ENCODE measurements around the gene MMS22L.

Gene MMS22L

DNA sequence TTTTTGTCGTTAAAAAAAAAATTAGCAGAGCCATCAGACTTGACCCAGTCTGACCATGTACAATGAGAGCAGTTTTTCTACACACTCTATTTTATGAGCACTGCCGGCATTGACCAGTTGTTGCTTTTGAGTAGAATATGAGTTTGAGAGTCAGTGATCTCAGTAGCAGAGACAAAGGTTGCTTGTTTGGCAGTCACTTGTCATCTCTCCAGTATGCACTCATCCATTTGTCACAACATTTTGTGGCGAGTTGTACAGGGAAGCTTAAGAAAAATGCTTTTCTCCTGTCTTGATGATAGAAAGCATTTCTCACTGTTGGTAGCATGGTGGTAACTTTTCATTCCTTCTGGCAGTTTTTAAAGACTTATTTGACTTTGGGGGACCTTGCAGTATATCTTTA lies 159.9 kb downstream of the MMS22L start:
- Mint-ChIP-seq H3K27me3 (ENCODE audit: low read depth) (peaks cover 7% of the 10 kb centered on the region), H3K4me3 (no peak overlapping the region), H3K36me3 (ENCODE audit: low read depth) (no peaks in the 10 kb centered on the region), H3K4me1 (peaks cover 15% of the 10 kb centered on the region), H3K9me3 (peaks cover 6% of the 10 kb centered on the region), H3K27ac (no peak overlapping the region)
- TF ChIP-seq, protein P1, sequence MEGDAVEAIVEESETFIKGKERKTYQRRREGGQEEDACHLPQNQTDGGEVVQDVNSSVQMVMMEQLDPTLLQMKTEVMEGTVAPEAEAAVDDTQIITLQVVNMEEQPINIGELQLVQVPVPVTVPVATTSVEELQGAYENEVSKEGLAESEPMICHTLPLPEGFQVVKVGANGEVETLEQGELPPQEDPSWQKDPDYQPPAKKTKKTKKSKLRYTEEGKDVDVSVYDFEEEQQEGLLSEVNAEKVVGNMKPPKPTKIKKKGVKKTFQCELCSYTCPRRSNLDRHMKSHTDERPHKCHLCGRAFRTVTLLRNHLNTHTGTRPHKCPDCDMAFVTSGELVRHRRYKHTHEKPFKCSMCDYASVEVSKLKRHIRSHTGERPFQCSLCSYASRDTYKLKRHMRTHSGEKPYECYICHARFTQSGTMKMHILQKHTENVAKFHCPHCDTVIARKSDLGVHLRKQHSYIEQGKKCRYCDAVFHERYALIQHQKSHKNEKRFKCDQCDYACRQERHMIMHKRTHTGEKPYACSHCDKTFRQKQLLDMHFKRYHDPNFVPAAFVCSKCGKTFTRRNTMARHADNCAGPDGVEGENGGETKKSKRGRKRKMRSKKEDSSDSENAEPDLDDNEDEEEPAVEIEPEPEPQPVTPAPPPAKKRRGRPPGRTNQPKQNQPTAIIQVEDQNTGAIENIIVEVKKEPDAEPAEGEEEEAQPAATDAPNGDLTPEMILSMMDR (IDR thresholded peaks at IDR 0.05; ENCODE audit: unreplicated experiment in 3 of 3): no peak

DNA sequence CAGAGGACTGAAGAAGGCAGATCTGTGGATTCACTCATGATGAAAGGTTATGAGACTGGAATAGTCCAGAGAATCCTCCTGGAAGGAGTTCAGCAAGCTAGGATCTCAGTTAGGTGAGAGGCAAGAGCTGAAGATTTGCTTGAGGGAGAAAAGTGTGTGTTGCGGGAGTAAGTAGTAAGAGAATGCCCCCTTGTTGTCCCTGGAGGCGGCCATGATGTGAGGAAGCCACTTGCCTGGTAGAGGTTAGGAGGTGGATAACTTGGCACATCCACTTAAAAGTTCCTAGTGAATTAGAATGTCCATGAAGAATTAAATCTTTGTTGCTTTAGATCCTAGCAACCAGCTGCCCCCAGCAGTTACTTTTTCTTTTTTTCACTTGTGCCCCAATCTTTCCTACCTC lies 162.5 kb downstream of the MMS22L start:
- H3K27ac Mint-ChIP-seq: no peak overlapping the region

DNA sequence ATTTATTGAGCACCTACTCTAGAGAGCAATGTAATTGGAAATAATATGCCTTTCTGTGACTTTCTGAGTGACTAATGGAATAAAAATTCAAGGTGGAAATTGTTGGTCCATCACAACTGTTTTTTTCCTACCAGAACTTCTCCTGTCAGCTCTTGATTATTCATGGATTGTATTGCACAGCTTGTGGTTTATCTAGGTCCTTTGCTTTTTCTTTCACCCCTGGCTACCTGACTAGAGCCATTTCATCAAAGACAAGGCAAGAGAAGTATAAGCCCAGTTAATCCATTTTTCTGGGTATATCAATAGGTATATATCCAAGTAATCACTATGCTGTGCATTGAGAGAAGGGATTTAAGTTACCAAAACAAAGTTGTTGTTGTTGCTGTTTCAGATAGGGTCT lies 168.4 kb downstream of the MMS22L start:
- H3K4me3 Mint-ChIP-seq: no peak overlapping the region
- H3K36me3 Mint-ChIP-seq (ENCODE audit: low read depth): peaks cover 4% of the 10 kb centered on the region
- no peak overlapping the region for H3K27ac Mint-ChIP-seq
- no peaks in the 10 kb centered on the region for H3K4me1 Mint-ChIP-seq
- H3K27me3 Mint-ChIP-seq (ENCODE audit: low read depth): peaks cover 3% of the 10 kb centered on the region
- peaks cover 5% of the 10 kb centered on the region for H3K9me3 Mint-ChIP-seq
- TF ChIP-seq, protein P1 (IDR thresholded peaks at IDR 0.05; ENCODE audit: unreplicated experiment in 3 of 3): no peak

More for the DNA sequence above, 162.5 kb downstream of the MMS22L start:
- peaks cover 7% of the 10 kb centered on the region for H3K27me3 Mint-ChIP-seq (ENCODE audit: low read depth)
- H3K9me3 Mint-ChIP-seq: peaks cover 6% of the 10 kb centered on the region
- peaks cover 11% of the 10 kb centered on the region for H3K4me1 Mint-ChIP-seq
- no peak overlapping the region for H3K4me3 Mint-ChIP-seq
- TF ChIP-seq, protein P1 (IDR thresholded peaks at IDR 0.05; ENCODE audit: unreplicated experiment in 3 of 3): no peak
- no peaks in the 10 kb centered on the region for H3K36me3 Mint-ChIP-seq (ENCODE audit: low read depth)

DNA sequence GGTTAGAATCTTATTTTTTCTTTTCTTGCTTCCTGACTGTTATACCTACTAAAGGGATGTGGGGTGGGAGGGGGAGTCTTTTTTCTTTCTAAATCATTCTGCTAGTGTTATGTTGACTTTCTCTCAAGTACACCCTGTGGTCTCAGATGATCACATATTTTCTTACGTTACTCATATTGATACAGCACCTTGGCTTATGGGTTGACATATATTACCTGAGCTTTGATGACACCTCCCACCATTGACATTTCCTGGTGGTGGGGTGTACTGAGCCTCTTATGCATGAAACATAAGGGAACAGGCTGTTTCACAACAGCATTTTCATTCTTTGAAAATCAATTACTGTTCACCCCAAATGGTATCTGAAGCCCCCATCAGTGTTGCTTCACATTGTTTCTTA lies 169.8 kb downstream of the MMS22L start:
- H3K4me1 Mint-ChIP-seq: no peaks in the 10 kb centered on the region
- peaks cover 3% of the 10 kb centered on the region for H3K27me3 Mint-ChIP-seq (ENCODE audit: low read depth)
- peaks cover 5% of the 10 kb centered on the region for H3K9me3 Mint-ChIP-seq

DNA sequence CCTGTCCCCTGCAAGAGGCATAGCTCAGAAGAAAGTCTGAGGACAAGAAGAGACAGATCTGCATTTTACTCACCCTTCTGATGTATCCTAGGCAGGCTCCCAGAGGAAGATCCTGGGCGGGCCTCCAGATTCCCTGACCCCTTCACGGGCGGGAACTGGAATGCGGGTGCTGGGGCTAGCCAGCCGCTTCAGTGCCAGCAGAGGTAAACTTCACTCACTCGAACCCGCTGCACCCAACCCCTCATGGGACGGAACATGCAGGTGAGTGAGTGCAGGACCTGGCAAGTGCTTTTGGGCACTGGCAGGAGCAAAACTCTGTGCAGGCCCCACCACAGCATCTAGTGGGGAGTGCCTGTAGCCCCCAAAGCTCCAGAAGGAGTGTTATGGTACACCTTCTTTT lies 171.8 kb downstream of the MMS22L start:
- no peak overlapping the region for H3K4me3 Mint-ChIP-seq
- peaks cover 4% of the 10 kb centered on the region for H3K4me1 Mint-ChIP-seq
- no peak overlapping the region for H3K27ac Mint-ChIP-seq
- TF ChIP-seq, protein P1 (IDR thresholded peaks at IDR 0.05; ENCODE audit: unreplicated experiment in 3 of 3): no peak
- H3K9me3 Mint-ChIP-seq: peaks cover 5% of the 10 kb centered on the region
- peaks cover 4% of the 10 kb centered on the region for H3K36me3 Mint-ChIP-seq (ENCODE audit: low read depth)
- H3K27me3 Mint-ChIP-seq (ENCODE audit: low read depth): peaks cover 3% of the 10 kb centered on the region

More for the DNA sequence above, 169.8 kb downstream of the MMS22L start:
- TF ChIP-seq, protein P1 (IDR thresholded peaks at IDR 0.05; ENCODE audit: unreplicated experiment in 3 of 3): no peak
- H3K27ac Mint-ChIP-seq: no peak overlapping the region
- H3K36me3 Mint-ChIP-seq (ENCODE audit: low read depth): peaks cover 4% of the 10 kb centered on the region
- H3K4me3 Mint-ChIP-seq: no peak overlapping the region

DNA sequence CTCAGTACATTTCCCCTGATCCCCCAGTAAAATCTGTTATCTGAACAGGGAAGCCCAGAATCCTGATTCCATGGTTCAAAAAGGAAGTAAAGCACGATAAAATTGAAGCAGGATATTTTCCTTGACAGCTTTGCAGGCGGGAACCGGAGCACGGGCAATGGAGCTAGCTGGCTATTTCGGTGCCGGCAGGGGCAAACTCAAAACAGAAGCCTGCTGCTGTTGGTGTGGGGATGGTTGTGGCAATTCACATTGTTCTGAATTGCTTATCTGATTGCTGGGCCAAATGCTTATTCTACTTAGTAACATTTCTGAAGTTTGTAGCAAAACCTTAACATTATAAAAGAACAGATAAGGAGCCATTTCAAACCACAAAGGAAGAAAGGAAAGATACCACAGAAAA lies 172.4 kb downstream of the MMS22L start:
- Mint-ChIP-seq H3K36me3 (ENCODE audit: low read depth) (peaks cover 4% of the 10 kb centered on the region), H3K4me3 (no peak overlapping the region), H3K27me3 (ENCODE audit: low read depth) (peaks cover 3% of the 10 kb centered on the region), H3K4me1 (peaks cover 4% of the 10 kb centered on the region), H3K9me3 (peaks cover 5% of the 10 kb centered on the region), H3K27ac (no peak overlapping the region)
- TF ChIP-seq, protein P1 (IDR thresholded peaks at IDR 0.05; ENCODE audit: unreplicated experiment in 3 of 3): no peak

Data from nephron (organoid).